H9 (cell line): ENCODE results near the gene IGF2BP2. TPM values are rescaled to one million over a fixed set of nuclear protein-coding genes. Genes with fewer than 3 reads are reported as not detected.
A peak's percentile ranks its signal among the peaks of the same experiment; 100 is the strongest.
"Not testable (repeated sequence)": the region's sequence is repeated elsewhere in the genome, so short reads cannot be mapped to it uniquely, and the experiment has no call there.

ENCODE experiments used
- DNase-seq: peaks from one replicate; pipeline ENCODE4 v3.0.0-alpha.2; 2017
- H2AFZ ChIP-seq: one replicate; pipeline ENCODE4 v1.6.1; 2013; ENCODE audit warnings: mild to moderate bottlenecking, low read length, control low read depth, moderate library complexity
- H2AK5ac ChIP-seq: 2 replicates; pipeline ENCODE4 v1.6.1; 2013; ENCODE audit warnings: low read length, control low read depth, mixed read lengths; ENCODE audit not compliant: insufficient read length
- H2BK120ac ChIP-seq: one replicate; pipeline ENCODE4 v1.6.1; 2013; ENCODE audit warnings: low read depth, mild to moderate bottlenecking, low read length, control low read depth, inconsistent platforms; ENCODE audit not compliant: poor library complexity, severe bottlenecking
- H2BK12ac ChIP-seq: 2 replicates; pipeline ENCODE4 v1.6.1; 2013; ENCODE audit warnings: low read length, control low read depth, mixed read lengths, low read depth; ENCODE audit not compliant: insufficient read length
- H2BK15ac ChIP-seq: 2 replicates; pipeline ENCODE4 v1.6.1; 2013; ENCODE audit warnings: low read depth, low read length, control low read depth
- H2BK20ac ChIP-seq: one replicate; pipeline ENCODE4 v1.6.1; 2013; ENCODE audit warnings: low read depth, mild to moderate bottlenecking, low read length, control low read depth, inconsistent platforms; ENCODE audit not compliant: poor library complexity, severe bottlenecking
- H2BK5ac ChIP-seq: 2 replicates; pipeline ENCODE4 v1.6.1; 2013; ENCODE audit warnings: low read length, control low read depth, mixed read lengths; ENCODE audit not compliant: insufficient read length
- H3K14ac ChIP-seq: 2 replicates; pipeline ENCODE4 v1.6.1; 2013; ENCODE audit warnings: low read length, control low read depth; ENCODE audit not compliant: insufficient read depth
- H3K18ac ChIP-seq: 2 replicates; pipeline ENCODE4 v1.6.1; 2013; ENCODE audit warnings: low read depth, mild to moderate bottlenecking, mixed read lengths, low read length, control low read depth; ENCODE audit not compliant: insufficient read length
- H3K23ac ChIP-seq: 2 replicates; pipeline ENCODE4 v1.6.1; 2013; ENCODE audit warnings: low read length, control low read depth, mixed read lengths, low read depth; ENCODE audit not compliant: insufficient read length
- H3K23me2 ChIP-seq: 2 replicates; pipeline ENCODE4 v1.6.1; 2013; ENCODE audit warnings: low read depth, mild to moderate bottlenecking, mixed read lengths, low read length, control low read depth; ENCODE audit not compliant: insufficient read length, poor library complexity, severe bottlenecking
- H3K27ac ChIP-seq: 2 replicates; pipeline ENCODE4 v1.5.1; 2013; ENCODE audit warnings: low read length, control low read depth, mixed read lengths, low read depth; ENCODE audit not compliant: insufficient read length
- H3K27me3 ChIP-seq: 2 replicates; pipeline ENCODE4 v1.6.1; 2013; ENCODE audit warnings: low read length, control low read depth, inconsistent platforms; ENCODE audit not compliant: insufficient read depth
- H3K4ac ChIP-seq: 2 replicates; pipeline ENCODE4 v1.6.1; 2013; ENCODE audit warnings: low read depth, mild to moderate bottlenecking, control low read depth, inconsistent platforms, low read length, moderate library complexity
- H3K4me1 ChIP-seq: 2 replicates; pipeline ENCODE4 v1.6.1; 2013; ENCODE audit warnings: low read length, control low read depth, inconsistent platforms; ENCODE audit not compliant: insufficient read depth
- H3K4me2 ChIP-seq: 2 replicates; pipeline ENCODE4 v1.6.1; 2013; ENCODE audit warnings: low read length, control low read depth, mixed read lengths; ENCODE audit not compliant: insufficient read length, insufficient read depth
- H3K56ac ChIP-seq: 2 replicates; pipeline ENCODE4 v1.6.1; 2013; ENCODE audit warnings: low read depth, mild to moderate bottlenecking, mixed read lengths, low read length, control low read depth; ENCODE audit not compliant: insufficient read length
- H3K79me1 ChIP-seq: 2 replicates; pipeline ENCODE4 v1.6.1; 2013; ENCODE audit warnings: low read depth, mild to moderate bottlenecking, moderate library complexity, low read length, control low read depth, inconsistent platforms; ENCODE audit not compliant: insufficient read depth, poor library complexity, severe bottlenecking
- H3K79me2 ChIP-seq: 2 replicates; pipeline ENCODE4 v1.6.1; 2013; ENCODE audit warnings: low read length, control low read depth, inconsistent platforms; ENCODE audit not compliant: insufficient read depth
- H3K9ac ChIP-seq: 2 replicates; pipeline ENCODE4 v1.6.1; 2013; ENCODE audit warnings: low read length, control low read depth, mixed read lengths; ENCODE audit not compliant: insufficient read length; ENCODE audit errors: extremely low read depth
- H3K9me3 ChIP-seq: one replicate; pipeline ENCODE4 v1.6.1; 2013; ENCODE audit warnings: low read depth, low read length, inconsistent platforms; ENCODE audit not compliant: control insufficient read depth
- H3T11ph ChIP-seq: one replicate; pipeline ENCODE4 v1.6.1; 2013; ENCODE audit warnings: mild to moderate bottlenecking, low read length, control low read depth, inconsistent platforms
- H4K20me1 ChIP-seq: one replicate; pipeline ENCODE4 v1.6.1; 2013; ENCODE audit not compliant: control insufficient read depth, insufficient read length, insufficient read depth
- H4K5ac ChIP-seq: 2 replicates; pipeline ENCODE4 v1.6.1; 2013; ENCODE audit warnings: low read depth, mild to moderate bottlenecking, mixed read lengths, low read length, control low read depth; ENCODE audit not compliant: insufficient read length
- H4K8ac ChIP-seq: replicated peaks from 2 replicates; pipeline ENCODE4 v1.6.1; 2013; ENCODE audit warnings: low read length, control low read depth, mixed read lengths, low read depth; ENCODE audit not compliant: insufficient read length
- H4K91ac ChIP-seq: 2 replicates; pipeline ENCODE4 v1.6.1; 2013; ENCODE audit warnings: low read depth, mild to moderate bottlenecking, moderate library complexity, mixed read lengths, low read length, control low read depth; ENCODE audit not compliant: insufficient read length
- H3K27ac Mint-ChIP-seq, 3 experiments: 2 replicates in 2 of 3; 3 replicates in 1 of 3; pipeline ENCODE4 v1.8.0; 2020 to 2021; ENCODE audit warnings: mixed read lengths in 3 of 3, mild to moderate bottlenecking in 1 of 3, moderate library complexity in 1 of 3
- H3K27me3 Mint-ChIP-seq: 2 replicates; pipeline ENCODE4 v1.8.0; 2021; ENCODE audit warnings: low read depth, mild to moderate bottlenecking, moderate library complexity, mixed read lengths
- H3K36me3 Mint-ChIP-seq, 3 experiments: 2 replicates in 2 of 3; 3 replicates in 1 of 3; pipeline ENCODE4 v1.8.0; 2020 to 2021; ENCODE audit warnings: low read depth in 3 of 3, mixed read lengths in 3 of 3; ENCODE audit not compliant: insufficient read depth in 1 of 3
- H3K4me1 Mint-ChIP-seq, 2 experiments: 2 replicates each; pipeline ENCODE4 v1.8.0; 2020; ENCODE audit warnings: mixed read lengths in 2 of 2
- H3K4me3 Mint-ChIP-seq, 2 experiments: 2 replicates in 1 of 2; 3 replicates in 1 of 2; pipeline ENCODE4 v1.8.0; 2020 to 2021; ENCODE audit warnings: mild to moderate bottlenecking in 2 of 2, mixed read lengths in 2 of 2, moderate library complexity in 1 of 2
- H3K9me3 Mint-ChIP-seq, 2 experiments: 2 replicates in 1 of 2; 3 replicates in 1 of 2; pipeline ENCODE4 v1.8.0; 2020; ENCODE audit warnings: mild to moderate bottlenecking in 2 of 2, mixed read lengths in 2 of 2, moderate library complexity in 1 of 2
- WGBS: extraction: QIAGEN DNeasy Blood & Tissue Kit; methylation state at CpG from one replicate; pipeline ENCODE4 v1.1.7; 2013; ENCODE audit warnings: missing lambda C conversion rate, low lambda C conversion rate, mixed read lengths; ENCODE audit not compliant: insufficient read length; ENCODE audit errors: extremely low coverage; 5-methylcytosine and 5-hydroxymethylcytosine counted together
- total RNA-seq: library from RNA; stranded (reverse); gene quantifications from 2 replicates; pipeline ENCODE4 v1.2.1, GENCODE V29; 2021
- TF ChIP-seq, protein P1 (sequence below): fragments of 200-600 bp; sonication (generic); conservative IDR thresholded peaks from 3 replicates; pipeline ENCODE4 v1.8.0; 2021; ENCODE audit warnings: antibody characterized with exemption, mild to moderate bottlenecking

The IGF2BP2 gene
- total RNA-seq, 1 experiment from 2014 or later: 130 TPM

GRCh38 chr3:185645596-185646381 is 179.1 kb downstream of the IGF2BP2 start:
- no peak overlapping the region; the same call in 1 of the 2 replicates for H3K14ac ChIP-seq
- H3K4ac ChIP-seq: no peak overlapping the region
- H3K4me1 Mint-ChIP-seq: peaks cover 31 to 45% of the 10 kb centered on the region in 2 experiments
- no peaks in the 10 kb centered on the region for H3K27me3 ChIP-seq
- H3K18ac ChIP-seq: no peak overlapping the region
- no peak overlapping the region for H2AK5ac ChIP-seq
- H3K4me3 Mint-ChIP-seq: peak overlapping the region; percentile 1 to 29; a peak in 2 of 5 replicates
- no peak overlapping the region for H2BK5ac ChIP-seq
- peak overlapping the region; percentile 66 to 96 (median 75); a peak in 5 of 7 replicates for H3K27ac Mint-ChIP-seq
- H3K4me2 ChIP-seq: no peak overlapping the region
- H3K27ac ChIP-seq: no peak overlapping the region
- no peaks in the 10 kb centered on the region for H3K79me1 ChIP-seq
- no peaks in the 10 kb centered on the region for H3K79me2 ChIP-seq
- H2AFZ ChIP-seq: no peak overlapping the region
- no peak overlapping the region for H4K91ac ChIP-seq
- no peak overlapping the region for H3T11ph ChIP-seq
- H3K56ac ChIP-seq: no peak overlapping the region
- H3K9me3 ChIP-seq: no peaks in the 10 kb centered on the region
- no peak overlapping the region for H3K23ac ChIP-seq
- peaks cover 3% of the 10 kb centered on the region; the same call in 1 of the 2 replicates for H3K27me3 Mint-ChIP-seq
- TF ChIP-seq, protein P1, sequence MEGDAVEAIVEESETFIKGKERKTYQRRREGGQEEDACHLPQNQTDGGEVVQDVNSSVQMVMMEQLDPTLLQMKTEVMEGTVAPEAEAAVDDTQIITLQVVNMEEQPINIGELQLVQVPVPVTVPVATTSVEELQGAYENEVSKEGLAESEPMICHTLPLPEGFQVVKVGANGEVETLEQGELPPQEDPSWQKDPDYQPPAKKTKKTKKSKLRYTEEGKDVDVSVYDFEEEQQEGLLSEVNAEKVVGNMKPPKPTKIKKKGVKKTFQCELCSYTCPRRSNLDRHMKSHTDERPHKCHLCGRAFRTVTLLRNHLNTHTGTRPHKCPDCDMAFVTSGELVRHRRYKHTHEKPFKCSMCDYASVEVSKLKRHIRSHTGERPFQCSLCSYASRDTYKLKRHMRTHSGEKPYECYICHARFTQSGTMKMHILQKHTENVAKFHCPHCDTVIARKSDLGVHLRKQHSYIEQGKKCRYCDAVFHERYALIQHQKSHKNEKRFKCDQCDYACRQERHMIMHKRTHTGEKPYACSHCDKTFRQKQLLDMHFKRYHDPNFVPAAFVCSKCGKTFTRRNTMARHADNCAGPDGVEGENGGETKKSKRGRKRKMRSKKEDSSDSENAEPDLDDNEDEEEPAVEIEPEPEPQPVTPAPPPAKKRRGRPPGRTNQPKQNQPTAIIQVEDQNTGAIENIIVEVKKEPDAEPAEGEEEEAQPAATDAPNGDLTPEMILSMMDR: no peak
- DNase-seq: peak; percentile 68
- no peaks in the 10 kb centered on the region for H4K20me1 ChIP-seq
- H4K8ac ChIP-seq: no peak overlapping the region
- H2BK120ac ChIP-seq: no peak overlapping the region
- no peak overlapping the region for H2BK12ac ChIP-seq
- no peaks in the 10 kb centered on the region for H3K9me3 Mint-ChIP-seq
- no peak overlapping the region for H3K9ac ChIP-seq
- peaks cover 7% of the 10 kb centered on the region; the same call in 1 of the 2 replicates for H3K4me1 ChIP-seq
- H2BK15ac ChIP-seq: no peak overlapping the region
- H2BK20ac ChIP-seq: no peak overlapping the region
- H3K36me3 Mint-ChIP-seq: peaks cover 40 to 71% (median 71%) of the 10 kb centered on the region in 3 experiments
- no peaks in the 10 kb centered on the region for H3K23me2 ChIP-seq
- H4K5ac ChIP-seq: no peak overlapping the region
- no CpG with 5 or more reads among the region's 16 CpGs for WGBS

DNA sequence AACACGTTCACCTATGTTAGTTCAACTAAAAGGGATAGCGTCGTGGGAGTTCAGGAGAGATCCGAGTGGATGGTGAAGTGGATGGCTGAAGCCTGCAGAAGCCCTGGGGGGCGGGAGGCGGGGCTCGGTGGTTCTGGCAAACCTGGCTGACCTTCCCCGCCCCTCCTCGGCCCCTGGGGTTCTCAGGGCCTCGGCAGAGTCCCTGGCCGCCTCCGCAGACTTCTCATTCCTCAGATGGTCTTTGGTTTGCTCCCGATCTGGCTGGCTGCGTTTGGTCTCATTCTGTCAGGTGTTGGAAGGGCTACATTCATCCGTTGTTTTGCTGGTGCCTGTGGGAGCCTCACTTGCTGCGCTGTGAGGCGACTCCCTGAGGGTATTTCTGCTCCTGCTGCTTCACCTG is 179.7 kb downstream of the IGF2BP2 start:
- peaks cover 38 to 66% (median 65%) of the 10 kb centered on the region in 3 experiments for H3K36me3 Mint-ChIP-seq

More for the DNA sequence above, 179.7 kb downstream of the IGF2BP2 start:
- not testable (repeated sequence) for H2BK20ac ChIP-seq, H4K8ac ChIP-seq, H3K56ac ChIP-seq, H2AK5ac ChIP-seq, H4K5ac ChIP-seq, H2BK12ac ChIP-seq, DNase-seq, H3K23me2 ChIP-seq, H3K9ac ChIP-seq, H3K23ac ChIP-seq, H2BK5ac ChIP-seq, H2BK15ac ChIP-seq, H3K27ac ChIP-seq, H3K79me2 ChIP-seq, H3K27me3 Mint-ChIP-seq, H3K4me2 ChIP-seq, H3K27me3 ChIP-seq, H3K18ac ChIP-seq, H3K79me1 ChIP-seq, H4K91ac ChIP-seq, H3K4me1 ChIP-seq, H3K4ac ChIP-seq, H4K20me1 ChIP-seq, H3K9me3 ChIP-seq, H2AFZ ChIP-seq, H3T11ph ChIP-seq, H2BK120ac ChIP-seq, H3K4me3 Mint-ChIP-seq, H3K9me3 Mint-ChIP-seq, H3K14ac ChIP-seq
- peak overlapping the region; percentile 2 to 96 (median 75); a peak in 4 of 7 replicates for H3K27ac Mint-ChIP-seq
- no CpG with 5 or more reads among the region's 17 CpGs for WGBS
- H3K4me1 Mint-ChIP-seq: peaks cover 36 to 45% of the 10 kb centered on the region in 2 experiments
